GM23338 (cell line): ENCODE measurements around the gene TUFT1.

Source experiments
- EZH2 ChIP-seq: fragments of 200-600 bp; sonication (generic); IDR thresholded peaks from one replicate; pipeline ENCODE4 v1.8.0; 2017; ENCODE audit warnings: antibody characterized with exemption, mild to moderate bottlenecking, low read depth; ENCODE audit not compliant: unreplicated experiment
- EZH2phosphoT487 ChIP-seq: fragments of 200-600 bp; sonication (generic); IDR thresholded peaks from one replicate; pipeline ENCODE4 v1.8.1; 2018; ENCODE audit warnings: antibody characterized with exemption; ENCODE audit not compliant: unreplicated experiment
- NANOG ChIP-seq: IDR thresholded peaks from 2 replicates; pipeline ENCODE4 v1.6.1; 2016; ENCODE audit warnings: antibody characterized with exemption, borderline replicate concordance
- POLR2AphosphoS5 ChIP-seq: IDR thresholded peaks from 2 replicates; pipeline ENCODE4 v1.6.1; 2016; ENCODE audit warnings: antibody characterized with exemption, low read depth
- TF ChIP-seq, protein P1 (sequence below), 2 experiments: fragments of 200-600 bp in 1 of 2; sonication (generic) in 1 of 2; conservative IDR thresholded peaks; 2 replicates each; pipeline versions ENCODE4 v1.5.1 to v1.6.1; 2016 to 2017; ENCODE audit warnings: antibody characterized with exemption in 2 of 2, low read depth in 2 of 2, mild to moderate bottlenecking in 2 of 2, moderate library complexity in 1 of 2
- TF ChIP-seq, protein P2 (sequence below): IDR thresholded peaks from one replicate; pipeline ENCODE4 v1.6.1; 2018; ENCODE audit warnings: antibody characterized with exemption; ENCODE audit not compliant: unreplicated experiment
- TF ChIP-seq, protein P3 (sequence below): fragments of 250-450 bp; sonication (Bioruptor Pico); IDR thresholded peaks from 2 replicates; pipeline ENCODE4 v1.5.0; 2020; ENCODE audit warnings: mild to moderate bottlenecking, moderate library complexity

DNA sequence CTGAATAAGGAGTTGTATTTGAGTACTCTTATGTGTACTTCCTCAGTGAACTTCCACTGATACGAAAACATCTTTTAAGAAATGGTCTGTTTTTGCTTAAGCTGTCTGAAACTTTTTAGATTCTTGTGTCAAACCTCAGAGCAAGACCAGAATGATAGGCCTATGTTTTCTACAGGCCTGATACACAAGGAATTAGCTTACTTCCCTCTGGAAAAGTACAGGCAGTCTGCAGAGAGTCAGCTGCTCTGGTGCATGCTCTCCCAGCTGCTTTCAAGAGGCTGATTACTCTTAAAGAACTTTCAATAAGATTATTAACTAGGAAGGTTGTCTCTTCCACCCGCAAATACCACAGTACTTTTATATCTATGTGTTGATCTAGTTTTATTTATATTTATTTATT, 81.2 kb downstream of the TUFT1 start:
- TF ChIP-seq POLR2AphosphoS5 (no peak), EZH2 (no peak), EZH2phosphoT487 (no peak), NANOG (no peak)
- TF ChIP-seq, protein P1, sequence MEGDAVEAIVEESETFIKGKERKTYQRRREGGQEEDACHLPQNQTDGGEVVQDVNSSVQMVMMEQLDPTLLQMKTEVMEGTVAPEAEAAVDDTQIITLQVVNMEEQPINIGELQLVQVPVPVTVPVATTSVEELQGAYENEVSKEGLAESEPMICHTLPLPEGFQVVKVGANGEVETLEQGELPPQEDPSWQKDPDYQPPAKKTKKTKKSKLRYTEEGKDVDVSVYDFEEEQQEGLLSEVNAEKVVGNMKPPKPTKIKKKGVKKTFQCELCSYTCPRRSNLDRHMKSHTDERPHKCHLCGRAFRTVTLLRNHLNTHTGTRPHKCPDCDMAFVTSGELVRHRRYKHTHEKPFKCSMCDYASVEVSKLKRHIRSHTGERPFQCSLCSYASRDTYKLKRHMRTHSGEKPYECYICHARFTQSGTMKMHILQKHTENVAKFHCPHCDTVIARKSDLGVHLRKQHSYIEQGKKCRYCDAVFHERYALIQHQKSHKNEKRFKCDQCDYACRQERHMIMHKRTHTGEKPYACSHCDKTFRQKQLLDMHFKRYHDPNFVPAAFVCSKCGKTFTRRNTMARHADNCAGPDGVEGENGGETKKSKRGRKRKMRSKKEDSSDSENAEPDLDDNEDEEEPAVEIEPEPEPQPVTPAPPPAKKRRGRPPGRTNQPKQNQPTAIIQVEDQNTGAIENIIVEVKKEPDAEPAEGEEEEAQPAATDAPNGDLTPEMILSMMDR (conservative IDR thresholded peaks at IDR 0.05; ENCODE audit: low read depth in 2 of 2): no peak
- TF ChIP-seq, protein P2, sequence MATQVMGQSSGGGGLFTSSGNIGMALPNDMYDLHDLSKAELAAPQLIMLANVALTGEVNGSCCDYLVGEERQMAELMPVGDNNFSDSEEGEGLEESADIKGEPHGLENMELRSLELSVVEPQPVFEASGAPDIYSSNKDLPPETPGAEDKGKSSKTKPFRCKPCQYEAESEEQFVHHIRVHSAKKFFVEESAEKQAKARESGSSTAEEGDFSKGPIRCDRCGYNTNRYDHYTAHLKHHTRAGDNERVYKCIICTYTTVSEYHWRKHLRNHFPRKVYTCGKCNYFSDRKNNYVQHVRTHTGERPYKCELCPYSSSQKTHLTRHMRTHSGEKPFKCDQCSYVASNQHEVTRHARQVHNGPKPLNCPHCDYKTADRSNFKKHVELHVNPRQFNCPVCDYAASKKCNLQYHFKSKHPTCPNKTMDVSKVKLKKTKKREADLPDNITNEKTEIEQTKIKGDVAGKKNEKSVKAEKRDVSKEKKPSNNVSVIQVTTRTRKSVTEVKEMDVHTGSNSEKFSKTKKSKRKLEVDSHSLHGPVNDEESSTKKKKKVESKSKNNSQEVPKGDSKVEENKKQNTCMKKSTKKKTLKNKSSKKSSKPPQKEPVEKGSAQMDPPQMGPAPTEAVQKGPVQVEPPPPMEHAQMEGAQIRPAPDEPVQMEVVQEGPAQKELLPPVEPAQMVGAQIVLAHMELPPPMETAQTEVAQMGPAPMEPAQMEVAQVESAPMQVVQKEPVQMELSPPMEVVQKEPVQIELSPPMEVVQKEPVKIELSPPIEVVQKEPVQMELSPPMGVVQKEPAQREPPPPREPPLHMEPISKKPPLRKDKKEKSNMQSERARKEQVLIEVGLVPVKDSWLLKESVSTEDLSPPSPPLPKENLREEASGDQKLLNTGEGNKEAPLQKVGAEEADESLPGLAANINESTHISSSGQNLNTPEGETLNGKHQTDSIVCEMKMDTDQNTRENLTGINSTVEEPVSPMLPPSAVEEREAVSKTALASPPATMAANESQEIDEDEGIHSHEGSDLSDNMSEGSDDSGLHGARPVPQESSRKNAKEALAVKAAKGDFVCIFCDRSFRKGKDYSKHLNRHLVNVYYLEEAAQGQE: no peak
- TF ChIP-seq, protein P3, sequence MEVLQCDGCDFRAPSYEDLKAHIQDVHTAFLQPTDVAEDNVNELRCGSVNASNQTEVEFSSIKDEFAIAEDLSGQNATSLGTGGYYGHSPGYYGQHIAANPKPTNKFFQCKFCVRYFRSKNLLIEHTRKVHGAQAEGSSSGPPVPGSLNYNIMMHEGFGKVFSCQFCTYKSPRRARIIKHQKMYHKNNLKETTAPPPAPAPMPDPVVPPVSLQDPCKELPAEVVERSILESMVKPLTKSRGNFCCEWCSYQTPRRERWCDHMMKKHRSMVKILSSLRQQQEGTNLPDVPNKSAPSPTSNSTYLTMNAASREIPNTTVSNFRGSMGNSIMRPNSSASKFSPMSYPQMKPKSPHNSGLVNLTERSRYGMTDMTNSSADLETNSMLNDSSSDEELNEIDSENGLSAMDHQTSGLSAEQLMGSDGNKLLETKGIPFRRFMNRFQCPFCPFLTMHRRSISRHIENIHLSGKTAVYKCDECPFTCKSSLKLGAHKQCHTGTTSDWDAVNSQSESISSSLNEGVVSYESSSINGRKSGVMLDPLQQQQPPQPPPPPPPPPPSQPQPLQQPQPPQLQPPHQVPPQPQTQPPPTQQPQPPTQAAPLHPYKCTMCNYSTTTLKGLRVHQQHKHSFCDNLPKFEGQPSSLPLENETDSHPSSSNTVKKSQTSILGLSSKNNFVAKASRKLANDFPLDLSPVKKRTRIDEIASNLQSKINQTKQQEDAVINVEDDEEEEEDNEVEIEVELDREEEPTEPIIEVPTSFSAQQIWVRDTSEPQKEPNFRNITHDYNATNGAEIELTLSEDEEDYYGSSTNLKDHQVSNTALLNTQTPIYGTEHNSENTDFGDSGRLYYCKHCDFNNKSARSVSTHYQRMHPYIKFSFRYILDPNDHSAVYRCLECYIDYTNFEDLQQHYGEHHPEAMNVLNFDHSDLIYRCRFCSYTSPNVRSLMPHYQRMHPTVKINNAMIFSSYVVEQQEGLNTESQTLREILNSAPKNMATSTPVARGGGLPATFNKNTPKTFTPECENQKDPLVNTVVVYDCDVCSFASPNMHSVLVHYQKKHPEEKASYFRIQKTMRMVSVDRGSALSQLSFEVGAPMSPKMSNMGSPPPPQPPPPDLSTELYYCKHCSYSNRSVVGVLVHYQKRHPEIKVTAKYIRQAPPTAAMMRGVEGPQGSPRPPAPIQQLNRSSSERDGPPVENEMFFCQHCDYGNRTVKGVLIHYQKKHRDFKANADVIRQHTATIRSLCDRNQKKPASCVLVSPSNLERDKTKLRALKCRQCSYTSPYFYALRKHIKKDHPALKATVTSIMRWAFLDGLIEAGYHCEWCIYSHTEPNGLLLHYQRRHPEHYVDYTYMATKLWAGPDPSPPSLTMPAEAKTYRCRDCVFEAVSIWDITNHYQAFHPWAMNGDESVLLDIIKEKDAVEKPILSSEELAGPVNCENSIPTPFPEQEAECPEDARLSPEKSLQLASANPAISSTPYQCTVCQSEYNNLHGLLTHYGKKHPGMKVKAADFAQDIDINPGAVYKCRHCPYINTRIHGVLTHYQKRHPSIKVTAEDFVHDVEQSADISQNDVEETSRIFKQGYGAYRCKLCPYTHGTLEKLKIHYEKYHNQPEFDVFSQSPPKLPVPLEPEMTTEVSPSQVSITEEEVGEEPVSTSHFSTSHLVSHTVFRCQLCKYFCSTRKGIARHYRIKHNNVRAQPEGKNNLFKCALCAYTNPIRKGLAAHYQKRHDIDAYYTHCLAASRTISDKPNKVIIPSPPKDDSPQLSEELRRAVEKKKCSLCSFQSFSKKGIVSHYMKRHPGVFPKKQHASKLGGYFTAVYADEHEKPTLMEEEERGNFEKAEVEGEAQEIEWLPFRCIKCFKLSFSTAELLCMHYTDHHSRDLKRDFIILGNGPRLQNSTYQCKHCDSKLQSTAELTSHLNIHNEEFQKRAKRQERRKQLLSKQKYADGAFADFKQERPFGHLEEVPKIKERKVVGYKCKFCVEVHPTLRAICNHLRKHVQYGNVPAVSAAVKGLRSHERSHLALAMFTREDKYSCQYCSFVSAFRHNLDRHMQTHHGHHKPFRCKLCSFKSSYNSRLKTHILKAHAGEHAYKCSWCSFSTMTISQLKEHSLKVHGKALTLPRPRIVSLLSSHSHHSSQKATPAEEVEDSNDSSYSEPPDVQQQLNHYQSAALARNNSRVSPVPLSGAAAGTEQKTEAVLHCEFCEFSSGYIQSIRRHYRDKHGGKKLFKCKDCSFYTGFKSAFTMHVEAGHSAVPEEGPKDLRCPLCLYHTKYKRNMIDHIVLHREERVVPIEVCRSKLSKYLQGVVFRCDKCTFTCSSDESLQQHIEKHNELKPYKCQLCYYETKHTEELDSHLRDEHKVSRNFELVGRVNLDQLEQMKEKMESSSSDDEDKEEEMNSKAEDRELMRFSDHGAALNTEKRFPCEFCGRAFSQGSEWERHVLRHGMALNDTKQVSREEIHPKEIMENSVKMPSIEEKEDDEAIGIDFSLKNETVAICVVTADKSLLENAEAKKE: no peak
